NCI-H2196 treated with DMSO at 0.1 percent for 48 hours (cell line): ENCODE data around the gene NSFL1C.

ENCODE experiments used
- DNase-seq: peaks from one replicate; lab custom pipeline; 2025; ENCODE audit not compliant: unreplicated experiment; lab: John Stamatoyannopoulos, UW

Gene NSFL1C

GRCh38 chr20:1394686-1395085 lies 72.0 kb downstream of the NSFL1C start:
- no peak for DNase-seq

- no peak for DNase-seq
Measured at GRCh38 chr20:1393507-1393882, 73.2 kb downstream of the NSFL1C start.

- peak; percentile 81 for DNase-seq
Measured at GRCh38 chr20:1392693-1393506, 73.7 kb downstream of the NSFL1C start, which contains the start of gene FKBP1A. Gene FKBP1A (minus strand): TSS chr20:1393054. CDS start chr20:1392998, 56 bp downstream.

- no peak for DNase-seq
Measured at GRCh38 chr20:1392443-1392692, 74.3 kb downstream of the NSFL1C start.
